Superior temporal gyrus (tissue), 1 donor: ENCODE measurements around the gene PHOSPHO2.

ENCODE experiments used
- DNase-seq: peaks from one replicate; pipeline ENCODE4 v3.0.0-alpha.2; 2016; ENCODE audit errors: extremely low spot score

PHOSPHO2 gene

DNA sequence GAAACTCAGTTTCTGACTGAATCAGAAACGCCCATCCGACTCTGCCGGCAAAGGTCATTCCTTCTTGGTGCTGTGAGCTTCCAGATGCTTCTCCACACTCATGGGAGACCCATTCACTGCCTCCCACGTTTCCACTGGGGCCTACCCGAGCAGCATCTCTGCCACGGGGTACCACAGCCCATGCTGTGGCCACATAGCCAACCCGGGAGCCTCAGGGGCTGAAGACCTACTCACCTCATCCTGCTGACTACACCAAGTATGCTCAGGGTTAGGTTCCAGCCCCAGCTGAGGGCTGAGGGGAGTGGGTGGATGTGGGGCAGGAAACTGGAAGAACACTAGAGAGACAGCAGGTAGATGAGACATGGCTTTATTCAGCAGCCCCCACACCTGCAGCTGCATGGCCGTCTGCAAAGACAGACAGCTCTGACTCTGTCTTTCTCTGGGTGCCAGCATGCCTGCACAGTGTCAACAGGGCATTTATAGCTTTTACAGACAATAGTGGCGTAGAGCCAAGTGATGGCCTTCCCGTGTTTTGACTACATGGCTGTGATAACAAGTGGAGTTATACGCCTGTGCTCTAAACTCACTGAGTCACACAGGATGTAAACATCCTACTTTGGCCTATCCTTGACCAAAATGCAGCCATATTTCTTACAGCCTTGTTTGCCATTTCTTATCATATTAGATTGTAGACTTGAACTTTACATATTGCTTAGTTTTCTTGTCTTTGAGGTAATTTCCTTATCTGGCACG lies 22.8 kb downstream of the PHOSPHO2 start:
- DNase-seq, result peak; percentile 53

DNA sequence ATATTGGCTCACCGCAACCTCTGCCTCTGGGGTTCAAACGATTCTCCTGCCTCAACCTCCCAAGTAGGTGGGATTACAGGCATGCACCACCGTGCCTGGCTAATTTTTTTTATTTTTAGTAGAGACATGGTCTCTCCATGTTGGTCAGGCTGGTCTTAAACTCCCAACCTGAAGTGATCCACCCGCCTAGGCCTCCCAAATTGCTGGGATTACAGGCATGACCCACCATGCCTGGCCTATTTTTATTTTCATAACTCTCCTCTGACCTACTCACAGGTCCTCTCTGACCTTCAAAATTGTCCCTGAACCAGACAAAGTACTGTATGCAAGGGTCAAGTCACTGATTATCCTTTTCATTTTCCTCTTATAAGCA lies 23.4 kb downstream of the PHOSPHO2 start:
- no peak for DNase-seq

DNA sequence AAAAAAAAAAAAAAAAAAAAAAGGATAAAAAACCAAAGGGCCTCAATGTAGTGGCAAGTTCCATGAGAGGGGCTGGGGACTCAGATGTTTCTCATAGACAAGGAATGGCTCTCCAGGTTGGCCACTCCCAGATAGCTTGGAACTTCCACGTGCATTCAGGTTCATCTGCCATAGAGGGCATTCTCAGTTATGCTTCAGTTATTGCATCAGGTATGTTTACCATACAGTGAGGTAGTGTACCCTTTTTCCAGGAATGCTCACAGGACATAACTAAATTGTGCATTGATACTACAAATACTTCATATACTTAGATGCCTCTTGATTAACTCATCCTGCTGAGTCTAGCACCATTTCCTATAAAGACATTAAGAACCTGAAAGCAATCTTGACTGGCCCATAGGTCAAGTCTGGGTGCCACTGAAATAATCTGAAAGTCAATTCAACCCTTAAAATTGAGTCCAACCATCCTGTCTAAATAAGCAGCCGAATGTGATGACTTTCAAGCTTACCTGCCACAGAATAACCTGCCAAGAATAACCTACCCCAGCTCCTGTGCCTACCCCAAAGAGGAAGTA lies 24.7 kb downstream of the PHOSPHO2 start:
- no peak for DNase-seq

DNA sequence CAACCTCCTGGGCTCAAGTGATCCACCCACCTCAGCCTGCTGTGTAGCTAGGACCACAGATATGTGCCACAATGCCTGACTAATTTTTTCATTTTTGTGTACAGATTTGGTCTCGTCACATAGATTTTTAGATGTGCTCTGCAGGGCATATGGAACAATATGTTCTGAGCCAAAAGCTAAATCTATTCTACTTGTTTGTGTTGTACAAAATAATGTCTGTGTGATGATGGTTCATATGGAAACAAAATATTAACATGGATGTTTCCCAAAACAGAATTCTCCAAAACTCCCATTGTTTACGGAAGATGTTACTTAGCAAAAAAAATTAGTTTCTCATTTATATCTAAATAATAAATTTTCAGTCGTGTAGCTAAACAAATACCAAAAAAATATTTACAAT lies 26.7 kb downstream of the PHOSPHO2 start:
- no peak for DNase-seq

DNA sequence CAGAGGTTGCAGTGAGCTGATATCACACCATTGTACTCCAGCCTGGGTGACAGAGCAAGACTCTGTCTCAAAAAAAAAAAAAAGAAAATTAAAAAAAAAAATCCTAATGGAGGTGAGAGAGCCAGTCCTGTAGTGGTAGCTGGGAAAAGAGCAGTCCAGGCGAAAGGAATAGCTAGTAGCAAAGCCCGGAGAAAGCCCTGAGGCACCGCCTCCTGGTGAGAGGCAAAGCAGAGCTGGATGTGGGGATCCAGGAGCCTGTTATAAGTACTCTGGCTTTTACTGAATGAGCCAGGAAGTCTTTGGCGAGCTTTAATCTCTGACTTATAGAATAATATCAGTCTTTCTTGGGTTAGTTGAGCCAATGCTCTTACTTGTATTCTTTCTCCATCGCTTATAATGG lies 32.8 kb downstream of the PHOSPHO2 start:
- no peak for DNase-seq

DNA sequence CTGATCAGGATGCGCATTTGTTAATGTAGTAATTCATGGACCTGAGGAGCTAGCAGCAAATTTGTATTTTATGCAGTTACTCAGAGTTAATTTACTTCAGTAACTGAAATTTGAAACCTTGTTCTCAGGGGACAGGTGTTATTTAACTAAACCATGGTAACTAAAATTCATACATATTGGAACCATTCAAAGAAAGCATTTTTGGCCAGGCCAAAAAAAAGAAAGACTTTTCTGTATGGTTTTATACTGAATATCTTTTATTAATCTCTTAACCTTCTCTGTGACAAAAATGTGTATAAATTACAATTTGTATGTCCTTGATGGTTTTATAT lies 35.0 kb downstream of the PHOSPHO2 start:
- no peak for DNase-seq

DNA sequence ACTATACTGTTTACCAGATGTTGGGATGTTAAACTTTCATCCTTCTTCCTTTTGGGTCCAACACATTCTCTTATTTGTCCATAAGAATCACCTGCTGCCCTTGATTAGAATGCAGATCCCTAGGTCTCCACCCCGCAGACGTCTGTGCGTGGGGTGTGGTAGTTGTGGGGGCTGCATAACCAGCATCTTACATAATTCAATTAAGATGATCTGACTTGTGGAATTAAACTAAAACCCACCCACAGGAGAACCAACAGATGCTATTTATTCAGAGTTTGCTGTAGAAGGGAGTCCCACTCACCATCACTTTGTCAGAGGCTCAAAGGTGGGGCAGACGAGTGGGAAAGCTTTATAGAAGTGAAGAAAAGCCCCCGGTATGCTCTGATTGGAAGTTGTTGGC lies 37.8 kb downstream of the PHOSPHO2 start:
- no peak for DNase-seq

DNA sequence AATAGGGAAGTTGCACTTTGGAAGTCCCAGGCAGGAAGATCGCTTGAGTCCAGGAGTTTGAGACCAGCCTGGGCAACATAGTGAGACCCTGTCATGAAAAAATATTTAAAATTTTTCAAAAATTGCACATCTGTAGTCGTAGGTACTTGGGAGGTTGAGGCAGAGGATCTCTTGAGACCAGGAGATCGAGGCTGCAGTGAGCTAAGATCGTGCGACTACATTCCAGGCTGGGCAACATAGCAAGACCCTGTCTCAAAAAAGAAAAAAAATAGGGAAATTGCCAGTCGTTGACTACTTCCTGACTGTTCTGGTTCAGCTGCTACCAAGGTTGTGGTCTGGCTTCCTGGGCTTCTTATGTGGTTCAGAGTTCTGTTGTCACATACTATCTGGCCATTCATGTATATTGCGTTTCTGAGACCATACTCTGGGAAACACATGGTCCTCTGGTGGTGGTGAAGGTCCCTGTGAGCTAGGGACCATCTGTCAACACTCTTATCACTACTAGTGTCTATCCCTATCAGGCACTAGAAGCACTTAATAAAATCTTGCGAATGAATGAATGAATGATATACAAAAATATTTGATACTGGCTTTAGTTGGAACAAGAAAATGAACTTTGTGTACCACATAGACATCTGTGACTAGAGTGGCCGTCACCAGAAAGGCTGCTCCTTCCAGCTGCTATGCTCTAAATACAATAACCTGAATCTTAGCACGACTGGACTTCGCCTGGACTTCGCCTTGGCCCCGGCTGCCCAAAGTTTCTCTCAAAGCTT lies 38.5 kb downstream of the PHOSPHO2 start:
- no peak for DNase-seq

DNA sequence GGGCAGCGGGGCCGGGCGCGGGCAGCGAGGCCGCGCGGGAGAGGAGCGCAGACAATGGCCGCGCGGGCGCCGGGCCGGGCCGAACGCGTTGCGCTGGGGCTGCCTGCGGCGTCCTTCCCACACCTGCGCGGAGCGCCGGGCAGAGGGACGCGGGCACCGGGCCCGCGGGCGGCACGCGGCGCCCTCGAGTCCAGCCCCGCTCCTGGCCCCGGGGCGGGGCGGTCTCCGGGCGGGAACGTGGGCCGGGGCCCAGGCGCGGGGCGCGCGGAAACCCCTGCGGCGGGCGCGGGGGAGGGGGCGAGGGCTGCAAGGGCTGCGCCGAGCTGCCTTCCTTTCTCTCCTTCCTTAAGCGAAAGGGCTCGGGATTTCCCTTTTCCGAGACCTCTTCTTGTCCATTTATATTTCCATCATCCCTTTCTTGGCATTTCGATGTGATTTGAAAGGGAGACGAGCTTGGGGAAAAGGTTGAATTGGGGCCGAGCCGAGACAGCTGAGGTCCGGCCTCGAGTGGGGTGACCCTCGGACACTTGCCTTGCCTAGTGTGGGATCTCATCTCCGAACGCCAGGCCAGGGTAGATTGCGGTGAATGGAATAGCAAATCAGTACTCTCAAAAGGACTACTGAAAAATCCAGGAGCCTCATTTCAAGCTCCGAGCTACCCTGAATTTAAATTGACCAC lies 40.0 kb downstream of the PHOSPHO2 start:
- no peak for DNase-seq

DNA sequence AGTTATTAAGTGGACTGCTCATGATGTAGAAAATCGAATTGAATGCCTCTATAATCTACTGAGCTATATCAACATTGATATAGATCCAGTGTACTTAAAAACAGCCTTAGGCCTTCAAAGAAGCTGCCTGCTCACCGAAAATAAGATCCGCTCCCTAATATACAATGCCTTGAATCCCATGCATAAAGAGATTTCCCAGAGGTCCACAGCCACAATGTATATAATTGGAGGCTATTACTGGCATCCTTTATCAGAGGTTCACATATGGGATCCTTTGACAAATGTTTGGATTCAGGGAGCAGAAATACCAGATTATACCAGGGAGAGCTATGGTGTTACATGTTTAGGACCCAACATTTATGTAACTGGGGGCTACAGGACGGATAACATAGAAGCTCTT lies 41.4 kb downstream of the PHOSPHO2 start:
- no peak for DNase-seq

DNA sequence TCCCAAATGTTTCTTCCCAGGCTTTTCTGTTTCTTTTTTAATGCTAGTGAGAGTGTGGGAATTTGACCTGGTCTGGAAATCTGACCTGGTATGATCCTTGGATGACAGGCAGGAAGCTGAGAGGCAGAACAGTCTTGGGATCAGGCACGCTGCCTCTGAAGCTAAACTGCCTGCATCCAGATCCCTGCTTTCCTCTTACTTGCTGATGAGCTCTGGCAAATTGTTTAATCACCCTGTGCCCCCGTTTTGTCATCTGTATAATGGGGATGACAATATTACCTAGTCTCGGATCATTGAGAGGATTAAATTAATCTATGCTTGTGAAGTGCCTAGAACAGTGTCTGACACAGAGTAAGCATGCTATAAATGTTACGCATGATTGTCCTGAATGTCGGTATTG lies 42.6 kb downstream of the PHOSPHO2 start:
- DNase-seq, result no peak

DNA sequence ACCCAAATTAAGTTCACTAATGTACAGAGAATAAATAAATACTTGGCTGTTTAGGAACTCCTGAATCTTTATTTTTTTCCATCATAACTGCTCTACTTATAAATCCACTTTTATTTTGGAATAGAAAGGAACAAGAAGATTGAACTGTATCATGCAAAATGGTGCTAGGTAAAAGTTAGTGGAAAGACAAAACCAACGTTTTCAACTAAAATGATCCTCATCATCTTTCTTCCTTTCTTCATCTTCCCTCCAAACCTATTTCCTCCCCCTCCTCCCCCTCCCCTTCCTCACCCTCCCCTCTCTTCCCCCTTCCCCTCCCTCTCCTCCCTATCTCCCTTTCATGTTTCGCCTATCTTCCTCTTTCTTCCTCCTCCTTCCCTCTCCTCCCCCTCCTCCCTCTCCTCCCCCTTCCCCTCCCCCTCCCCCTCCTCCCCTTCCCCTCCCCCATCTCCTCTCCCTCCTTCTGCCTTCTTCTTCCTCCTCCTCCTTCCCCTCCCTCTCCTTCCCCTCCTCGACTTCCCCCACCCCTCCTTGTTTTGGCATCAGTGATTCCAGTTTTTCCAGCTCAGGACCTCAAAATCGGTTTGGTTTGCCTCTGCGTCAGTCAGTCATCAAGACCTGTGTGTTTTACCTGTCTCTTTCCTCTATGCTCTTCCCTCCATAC lies 44.4 kb downstream of the PHOSPHO2 start:
- no peak for DNase-seq

DNA sequence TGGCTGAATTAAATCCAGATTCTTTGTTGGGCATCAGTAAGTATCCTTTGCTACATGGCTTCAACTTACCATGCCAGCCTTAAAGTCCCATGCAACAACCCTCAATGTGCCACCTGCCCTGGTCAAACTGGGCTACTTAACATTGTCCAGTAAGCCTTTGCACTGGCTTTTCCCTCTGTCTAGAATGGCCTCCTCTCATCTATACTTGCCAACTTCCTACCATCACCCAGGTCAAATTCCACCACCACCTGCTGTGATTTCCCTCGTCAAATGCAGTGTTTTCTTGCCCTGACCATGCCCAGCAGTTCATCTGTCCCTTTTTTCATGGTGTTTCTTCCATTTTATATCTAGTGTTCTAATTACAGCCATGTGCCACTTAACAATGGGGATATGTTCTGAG lies 45.1 kb downstream of the PHOSPHO2 start:
- no peak for DNase-seq

DNA sequence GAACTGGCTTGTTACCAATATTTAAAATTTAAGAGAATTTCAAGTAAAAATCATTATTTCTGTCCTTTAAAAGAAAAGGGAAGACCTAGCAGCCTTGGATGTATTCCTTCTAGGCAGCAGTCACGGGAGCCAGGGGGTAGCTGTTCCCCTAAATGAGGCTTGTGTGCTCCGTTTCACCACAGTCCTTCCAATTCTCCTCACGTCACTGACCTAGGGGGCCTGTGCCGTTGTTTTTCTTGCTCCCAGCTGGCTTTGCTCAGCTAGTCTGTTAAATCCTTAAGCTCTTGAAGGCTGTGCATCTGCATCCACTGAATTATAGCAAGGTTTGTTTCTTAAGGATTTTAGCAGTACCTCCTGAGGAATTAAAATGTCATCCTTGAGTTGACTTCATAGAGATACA lies 49.3 kb downstream of the PHOSPHO2 start:
- DNase-seq, result no peak

DNA sequence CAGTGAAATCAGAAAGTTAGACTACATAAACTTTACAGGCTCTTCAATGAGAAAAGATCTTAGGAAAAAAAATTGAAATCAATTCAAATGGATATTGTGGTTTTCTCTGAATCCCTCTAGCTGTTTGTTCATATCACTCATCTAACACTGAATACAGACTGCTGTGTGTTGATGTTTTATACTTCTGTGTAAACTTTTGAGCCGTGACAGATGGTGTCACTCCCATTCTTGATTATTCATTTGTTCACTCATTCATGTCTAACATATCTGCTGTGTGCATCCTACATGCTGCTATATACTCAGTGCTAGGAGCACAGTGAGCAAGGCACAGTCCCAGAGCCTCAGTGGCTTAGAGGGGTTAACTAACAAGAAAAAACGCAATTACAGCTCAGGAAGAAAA lies 52.0 kb downstream of the PHOSPHO2 start:
- no peak for DNase-seq

DNA sequence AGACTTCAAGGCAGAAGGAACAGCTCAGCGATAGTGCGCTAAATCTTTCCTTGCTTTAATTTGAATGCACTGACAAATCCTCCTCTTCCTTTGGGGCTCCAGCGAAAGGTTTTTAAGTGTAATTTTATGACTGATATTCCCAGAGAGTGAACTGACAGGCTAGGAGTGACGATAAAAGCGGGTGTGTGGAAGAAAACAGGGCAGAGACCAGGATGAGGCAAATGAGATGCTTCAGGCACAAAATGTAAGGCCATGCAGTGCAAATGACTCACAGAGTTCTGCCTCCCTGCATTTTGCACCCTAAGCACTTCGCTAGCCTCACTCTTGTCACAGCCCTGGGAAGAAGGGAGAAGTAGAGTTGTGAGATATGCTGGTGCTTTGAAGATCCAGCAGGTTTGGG lies 54.0 kb downstream of the PHOSPHO2 start:
- DNase-seq, result no peak
